GM12875 (cell line): ENCODE results near the gene INSYN2A.

Experiments
- H3K4me3 ChIP-seq: one replicate; pipeline ENCODE4 v1.5.1; 2011; ENCODE audit warnings: low read depth, low read length, control low read depth
- TF ChIP-seq, protein P1 (sequence below): IDR thresholded peaks from 2 replicates; pipeline ENCODE4 v1.5.1; 2011; ENCODE audit warnings: low read depth, mild to moderate bottlenecking, control low read depth, inconsistent platforms, low read length, moderate library complexity, borderline replicate concordance; ENCODE audit not compliant: insufficient read depth

The INSYN2A gene

DNA sequence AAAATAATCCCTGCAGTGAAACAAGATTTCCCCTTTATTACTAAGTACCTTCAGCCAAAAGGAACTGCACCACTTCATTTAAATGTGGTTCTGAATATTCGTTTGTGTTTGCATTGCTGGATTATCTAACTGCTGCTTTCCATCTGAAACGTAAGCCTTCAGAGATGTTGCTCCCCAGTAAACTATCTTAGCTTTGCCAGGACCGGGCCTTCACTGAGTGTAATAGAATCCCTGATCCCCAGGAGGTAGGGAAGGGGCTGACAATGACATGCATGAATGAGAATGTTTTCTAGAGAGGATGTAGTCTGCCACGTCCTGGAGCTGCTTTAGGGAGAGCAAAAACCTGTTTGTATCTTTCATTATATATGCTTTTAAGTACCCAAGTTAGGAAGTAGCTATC lies 19.5 kb upstream of the INSYN2A start:
- TF ChIP-seq, protein P1, sequence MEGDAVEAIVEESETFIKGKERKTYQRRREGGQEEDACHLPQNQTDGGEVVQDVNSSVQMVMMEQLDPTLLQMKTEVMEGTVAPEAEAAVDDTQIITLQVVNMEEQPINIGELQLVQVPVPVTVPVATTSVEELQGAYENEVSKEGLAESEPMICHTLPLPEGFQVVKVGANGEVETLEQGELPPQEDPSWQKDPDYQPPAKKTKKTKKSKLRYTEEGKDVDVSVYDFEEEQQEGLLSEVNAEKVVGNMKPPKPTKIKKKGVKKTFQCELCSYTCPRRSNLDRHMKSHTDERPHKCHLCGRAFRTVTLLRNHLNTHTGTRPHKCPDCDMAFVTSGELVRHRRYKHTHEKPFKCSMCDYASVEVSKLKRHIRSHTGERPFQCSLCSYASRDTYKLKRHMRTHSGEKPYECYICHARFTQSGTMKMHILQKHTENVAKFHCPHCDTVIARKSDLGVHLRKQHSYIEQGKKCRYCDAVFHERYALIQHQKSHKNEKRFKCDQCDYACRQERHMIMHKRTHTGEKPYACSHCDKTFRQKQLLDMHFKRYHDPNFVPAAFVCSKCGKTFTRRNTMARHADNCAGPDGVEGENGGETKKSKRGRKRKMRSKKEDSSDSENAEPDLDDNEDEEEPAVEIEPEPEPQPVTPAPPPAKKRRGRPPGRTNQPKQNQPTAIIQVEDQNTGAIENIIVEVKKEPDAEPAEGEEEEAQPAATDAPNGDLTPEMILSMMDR = no peak
- no peak overlapping the region for H3K4me3 ChIP-seq

DNA sequence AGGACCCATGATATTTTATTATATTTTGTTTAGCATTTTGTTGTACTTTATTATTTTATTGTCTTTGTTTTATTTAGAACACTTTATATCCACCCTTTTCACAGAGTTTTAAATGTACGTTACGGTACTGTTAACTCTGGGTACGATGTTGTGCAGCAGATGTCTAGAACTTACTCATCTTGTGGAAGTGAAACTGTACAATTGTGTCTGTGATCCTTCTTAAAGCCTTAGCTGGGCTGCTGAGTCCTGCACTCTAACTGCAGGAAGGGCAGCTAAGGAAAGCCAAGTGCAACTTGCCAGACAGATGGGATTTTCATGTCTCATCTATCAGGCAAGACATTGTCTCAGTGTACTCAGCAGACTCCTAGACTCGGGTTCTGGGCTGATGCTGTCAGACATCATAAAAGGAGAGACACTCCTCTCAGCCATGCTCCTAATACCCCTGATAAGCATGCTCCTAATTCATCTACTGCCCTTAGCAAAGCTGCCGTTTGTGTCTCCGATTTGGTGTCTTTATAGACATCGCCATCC lies 14.6 kb upstream of the INSYN2A start:
- TF ChIP-seq, protein P1 = no peak

DNA sequence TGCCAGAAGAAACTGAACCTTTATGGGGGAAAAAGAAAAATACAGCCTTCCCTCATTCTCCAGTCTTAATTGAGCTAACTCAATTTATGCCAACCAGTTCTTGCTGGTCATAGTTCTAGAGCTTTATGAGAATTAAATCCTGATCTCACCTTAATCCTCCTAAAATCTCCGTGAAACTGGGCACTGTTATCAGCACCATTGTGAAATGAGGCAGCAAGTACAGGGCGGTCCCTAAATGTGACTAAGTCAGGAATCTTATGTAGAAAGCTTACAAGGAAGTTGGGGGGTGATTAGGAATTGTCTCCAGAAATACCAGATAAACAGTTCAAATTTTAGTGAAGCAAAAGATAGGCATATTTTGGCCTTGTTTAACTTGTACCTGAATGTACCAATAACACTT lies 10.7 kb upstream of the INSYN2A start:
- TF ChIP-seq, protein P1 = no peak
- H3K4me3 ChIP-seq = no peak overlapping the region

More for the DNA sequence above, 14.6 kb upstream of the INSYN2A start:
- H3K4me3 ChIP-seq = no peak overlapping the region

DNA sequence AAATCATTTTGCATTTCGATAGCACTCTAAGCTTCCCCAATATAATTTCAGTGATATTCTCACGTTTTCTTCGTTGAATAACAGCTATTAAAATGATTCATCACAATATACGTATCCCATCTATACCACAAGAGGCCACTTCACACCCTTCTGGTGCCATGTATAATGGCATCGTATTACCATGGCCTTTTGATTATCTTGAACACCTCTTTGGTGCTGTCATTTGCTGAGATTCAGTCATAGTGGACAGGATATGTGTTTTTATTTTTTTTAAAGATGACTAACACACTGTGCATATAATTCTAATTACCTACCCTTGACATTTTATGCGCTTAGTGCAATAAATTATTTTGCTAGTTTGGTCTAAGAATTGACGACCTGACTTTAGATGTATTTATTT lies 6.7 kb upstream of the INSYN2A start:
- TF ChIP-seq, protein P1 = no peak
- H3K4me3 ChIP-seq = no peak overlapping the region

DNA sequence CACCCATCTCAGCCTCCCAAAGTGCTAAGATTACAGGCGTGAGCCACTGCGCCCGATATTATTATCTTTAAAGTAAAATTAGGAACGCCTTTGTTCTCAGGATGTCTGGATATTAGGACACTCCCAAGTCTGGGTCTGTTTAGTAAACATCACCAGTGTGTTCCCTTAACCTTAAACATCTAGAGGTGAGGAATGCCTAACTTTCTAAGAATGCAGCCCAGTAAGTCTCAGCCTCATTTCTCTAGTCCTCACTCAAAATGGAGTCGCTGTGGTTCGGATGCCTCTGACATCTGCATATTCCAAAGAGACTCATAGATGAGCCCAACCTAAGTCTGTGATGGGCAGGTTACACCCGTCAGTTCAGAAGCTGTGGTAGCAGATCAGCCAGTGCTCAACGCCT lies 4.3 kb upstream of the INSYN2A start:
- TF ChIP-seq, protein P1 = no peak
- no peak overlapping the region for H3K4me3 ChIP-seq

DNA sequence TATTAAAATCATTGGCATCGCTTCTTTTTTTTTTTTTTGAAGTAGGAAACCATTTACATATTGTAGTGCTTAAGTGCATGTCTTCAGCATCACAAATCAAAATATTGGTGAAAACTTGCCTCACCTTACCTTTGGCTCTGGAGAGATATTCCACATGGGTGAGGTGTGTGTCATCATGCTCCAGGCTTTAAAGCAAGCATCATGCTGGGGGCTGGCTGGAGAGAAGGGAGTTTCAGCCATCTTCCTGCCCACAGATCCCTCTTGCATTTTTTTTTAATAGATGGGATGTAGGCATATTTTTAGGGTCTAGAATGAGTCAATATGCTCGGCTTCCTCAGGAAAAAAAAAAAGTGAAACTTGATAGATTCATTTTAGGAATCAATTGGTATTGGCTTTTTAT lies 2.3 kb upstream of the INSYN2A start:
- H3K4me3 ChIP-seq = no peak overlapping the region
- TF ChIP-seq, protein P1 = no peak

DNA sequence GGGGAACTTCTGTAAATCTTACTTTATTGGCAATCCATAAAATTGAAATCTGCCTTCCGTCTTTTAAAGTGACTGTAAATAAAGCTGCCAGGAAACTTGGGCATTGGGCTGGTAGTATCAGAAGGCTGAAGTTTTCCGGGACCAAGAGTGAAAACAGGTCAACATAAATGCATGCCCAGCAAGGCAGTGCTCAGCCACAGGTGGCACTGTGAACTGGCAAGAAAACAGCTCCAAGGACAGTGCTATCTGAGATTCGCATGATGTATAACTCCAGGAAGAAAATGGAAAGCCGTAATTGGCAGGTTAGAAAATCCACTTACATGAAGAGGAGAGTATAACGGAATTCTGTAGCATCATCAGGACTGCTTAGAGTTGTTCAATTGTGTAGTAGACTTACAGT lies 1.9 kb upstream of the INSYN2A start:
- no peak overlapping the region for H3K4me3 ChIP-seq
- TF ChIP-seq, protein P1 = no peak
